Hematopoietic multipotent progenitor cell treated with erythropoietin and hydrocortisone succinate and interleukin-3 and kit ligand, for 6 days (in vitro differentiated cells): ENCODE data around the gene GRM4.

ENCODE experiments used
- DNase-seq: peaks from one replicate; pipeline ENCODE4 v3.0.0-alpha.2; 2015

Gene GRM4

GRCh38 chr6:33990061-33990541 lies 155.8 kb downstream of the GRM4 start:
- DNase-seq: no peak

GRCh38 chr6:33989016-33989854 lies 156.7 kb downstream of the GRM4 start:
- DNase-seq: no peak

DNA sequence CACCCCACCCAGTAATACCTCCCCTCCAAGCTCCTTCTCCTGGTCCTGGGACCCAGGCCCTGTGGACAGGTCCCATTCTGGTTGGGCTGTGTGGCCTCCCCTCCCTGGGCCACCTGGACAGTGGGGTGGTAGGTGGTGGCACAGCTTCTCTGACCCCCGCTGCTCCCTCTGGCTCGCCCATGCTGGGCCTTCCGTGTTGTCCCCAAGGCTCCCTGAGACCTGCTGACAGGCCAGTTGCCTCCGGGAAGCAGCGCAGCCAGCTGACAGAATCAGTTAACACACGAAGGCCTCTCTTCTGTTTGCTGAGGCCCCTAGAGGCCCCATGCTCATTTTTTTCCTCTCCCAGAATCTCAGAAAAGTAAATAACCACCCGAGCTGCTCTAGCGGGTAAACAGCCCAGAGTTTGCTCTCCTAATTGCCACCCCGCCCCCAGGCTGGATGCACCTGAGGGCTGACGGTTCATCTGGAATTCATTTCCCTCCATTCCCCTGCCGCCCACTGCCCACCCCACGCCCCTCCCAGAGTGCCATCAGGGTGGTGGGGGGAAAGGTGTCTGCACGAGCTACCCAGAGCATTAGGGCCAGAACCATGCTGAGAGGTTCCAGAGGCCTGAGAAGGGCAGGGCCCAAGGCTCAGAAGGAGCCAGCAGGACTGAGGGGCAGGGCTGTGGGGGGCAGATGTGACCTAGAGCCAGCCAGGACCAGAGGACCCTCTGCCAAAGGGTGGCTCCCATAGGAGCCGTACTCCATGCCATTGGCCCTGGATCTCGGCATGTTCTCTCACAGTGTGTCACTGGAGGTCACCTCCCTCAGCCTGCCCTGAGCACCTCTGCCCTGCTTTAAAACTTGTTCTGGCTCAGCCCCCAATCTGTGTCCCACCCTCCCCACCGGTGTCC lies 157.5 kb downstream of the GRM4 start:
- DNase-seq: no peak

DNA sequence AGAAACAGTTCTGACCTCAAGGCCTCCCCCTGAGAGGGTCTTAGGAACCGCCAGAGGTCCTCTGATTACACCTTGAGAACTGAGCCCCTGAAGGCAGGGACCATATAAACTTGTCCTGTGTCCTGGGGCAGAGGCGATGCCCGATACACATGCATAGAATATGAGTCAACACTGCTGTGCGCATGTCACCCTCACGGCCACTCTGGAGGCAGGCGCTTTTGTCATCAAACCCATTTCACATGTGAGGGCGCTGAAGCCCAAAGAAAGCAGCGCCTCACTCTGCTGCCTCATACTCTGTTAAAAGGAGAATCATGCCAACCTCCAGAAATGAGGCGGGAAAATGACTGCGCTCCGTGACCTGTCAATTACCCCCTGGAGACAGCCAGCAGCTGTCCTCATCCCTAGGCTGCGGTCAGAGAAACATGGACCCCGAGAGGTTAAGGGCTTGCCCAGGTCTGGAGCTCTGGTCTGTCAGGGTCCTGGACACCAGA lies 158.3 kb downstream of the GRM4 start:
- no peak for DNase-seq

- DNase-seq: no peak
Observed at GRCh38 chr6:33985947-33986346, 159.9 kb downstream of the GRM4 start.

GRCh38 chr6:33985313-33985751 lies 160.6 kb downstream of the GRM4 start:
- no peak for DNase-seq

- no peak for DNase-seq
Observed at GRCh38 chr6:33984466-33985312, 161.2 kb downstream of the GRM4 start.

DNA sequence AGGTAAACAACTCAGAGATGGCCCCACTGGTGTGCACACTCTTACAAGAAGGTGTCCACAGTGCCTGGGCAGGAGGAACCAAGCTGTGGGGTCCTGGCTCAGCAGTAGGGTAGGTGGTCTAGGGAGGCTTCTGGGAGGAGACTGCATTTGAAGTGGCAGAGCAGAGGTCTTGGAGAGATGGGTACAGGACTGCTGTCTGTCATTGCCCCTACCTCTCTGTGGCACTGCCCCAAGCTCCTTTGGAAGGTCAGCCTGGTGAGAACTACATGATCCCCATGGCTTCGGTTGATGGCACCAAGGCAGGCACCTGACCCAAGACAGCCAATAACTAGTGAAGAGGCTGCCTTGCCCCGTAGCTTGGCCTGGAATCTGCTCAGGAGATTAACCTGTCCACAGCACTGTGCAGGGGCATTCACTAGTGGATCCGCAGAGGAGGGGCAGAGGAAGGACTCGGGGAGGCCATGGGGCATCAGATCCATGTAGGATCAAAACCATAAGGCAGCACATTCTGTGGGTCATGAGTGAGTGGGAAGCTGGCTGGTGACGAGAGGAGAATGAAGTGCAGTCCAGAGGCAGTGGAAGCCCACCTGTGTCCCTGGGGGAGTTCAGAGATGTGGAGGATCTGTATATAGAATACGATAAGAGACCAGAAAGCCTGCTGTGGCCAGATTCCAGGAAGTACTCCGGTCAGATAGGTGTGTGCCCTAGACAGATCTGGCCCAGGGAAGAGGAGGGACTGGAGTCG lies 162.0 kb downstream of the GRM4 start:
- DNase-seq: no peak

GRCh38 chr6:33983109-33983716 lies 162.7 kb downstream of the GRM4 start:
- peak; percentile 17 for DNase-seq

GRCh38 chr6:33981861-33982260 lies 164.0 kb downstream of the GRM4 start:
- DNase-seq: no peak

GRCh38 chr6:33981421-33981820 lies 164.5 kb downstream of the GRM4 start:
- DNase-seq: no peak

DNA sequence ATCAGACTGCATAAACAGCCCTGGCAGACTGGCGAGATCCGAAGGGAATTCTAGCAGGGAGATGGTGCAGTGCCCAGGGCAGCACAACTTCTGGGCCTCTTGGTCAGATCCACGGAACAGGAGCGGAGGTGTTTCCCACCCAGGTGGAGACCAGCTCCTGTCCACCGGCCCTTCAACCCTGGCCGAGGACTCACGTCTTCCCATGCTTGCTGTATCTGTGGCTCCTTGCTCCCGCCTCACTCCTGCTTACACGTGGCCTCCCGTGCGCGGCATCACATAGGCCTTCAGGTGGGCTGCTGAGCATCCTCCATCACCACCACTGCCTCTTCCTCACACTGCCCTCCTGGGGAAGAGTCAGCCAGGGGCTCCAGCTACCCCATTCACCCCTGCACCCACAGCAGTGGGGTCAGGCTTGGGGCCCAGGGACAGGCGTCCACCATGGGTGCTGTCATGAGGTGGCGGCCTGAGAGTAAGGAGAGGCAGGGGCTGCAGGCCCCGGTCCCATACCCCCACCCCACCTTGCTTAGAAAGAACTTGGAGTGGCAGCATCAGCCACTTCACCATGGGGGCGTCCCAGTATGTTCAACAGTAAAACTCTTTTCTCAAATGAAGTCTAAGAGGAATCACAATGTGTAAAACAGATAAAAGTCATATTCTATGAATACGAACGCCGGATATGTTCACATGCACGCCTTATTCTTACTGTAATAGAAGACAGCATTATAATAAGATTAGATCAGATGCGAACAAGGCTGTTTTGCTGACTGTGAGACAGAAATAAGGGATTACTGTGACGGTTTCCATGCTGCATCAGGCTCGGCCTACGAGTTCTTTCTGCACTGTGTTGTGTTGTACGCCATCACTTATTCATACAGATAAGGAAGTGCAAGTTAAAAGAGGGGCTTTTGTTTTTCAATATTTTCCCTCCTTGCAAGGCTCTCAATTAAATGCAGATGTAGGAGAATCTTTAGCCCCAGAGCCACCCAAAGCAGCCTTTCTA lies 165.4 kb downstream of the GRM4 start:
- no peak for DNase-seq

GRCh38 chr6:33979750-33980149 lies 166.1 kb downstream of the GRM4 start:
- no peak for DNase-seq

DNA sequence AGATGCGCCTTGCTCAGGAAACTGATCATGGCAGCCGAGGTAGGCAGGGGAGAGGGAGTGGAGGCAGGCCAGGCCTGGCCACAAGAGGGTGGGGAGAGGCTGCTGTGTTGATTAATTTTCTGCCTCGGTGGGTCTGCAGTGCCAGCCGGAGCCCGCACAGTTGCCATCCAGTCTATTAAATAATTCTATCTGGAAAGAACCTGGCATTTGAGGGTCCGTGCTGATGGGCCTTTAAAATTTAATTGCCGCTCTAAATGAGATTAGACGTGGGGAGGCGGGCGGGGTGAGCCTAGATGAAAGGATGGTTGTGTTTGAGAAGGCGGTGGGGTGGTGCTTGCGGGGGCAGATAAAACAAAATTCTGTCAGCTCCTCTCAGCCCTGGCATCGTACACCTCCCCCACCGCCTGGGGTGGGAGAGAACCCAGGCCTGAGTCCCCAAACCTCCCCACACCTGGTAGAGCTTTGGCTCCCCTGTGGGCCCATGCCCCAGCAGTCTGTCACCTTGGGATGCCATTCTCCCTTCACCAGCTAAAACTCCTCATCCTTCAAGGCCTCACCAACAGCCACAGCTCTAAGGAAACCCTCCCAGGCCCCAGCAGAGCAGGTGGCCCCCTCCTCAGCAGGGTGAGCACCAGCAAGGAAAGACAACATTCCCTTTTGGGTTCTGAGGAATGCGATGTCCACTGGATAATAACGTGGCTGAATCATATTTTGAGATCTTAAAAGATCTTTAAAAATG lies 167.3 kb downstream of the GRM4 start:
- DNase-seq: no peak

- no peak for DNase-seq
Observed at GRCh38 chr6:33977606-33978411, 168.1 kb downstream of the GRM4 start.

GRCh38 chr6:33976437-33977360 lies 169.2 kb downstream of the GRM4 start:
- DNase-seq: no peak
